Astrocyte of the hippocampus (primary cell): ENCODE measurements around the gene TMEM132A.
A peak's percentile ranks its signal among the peaks of the same experiment; 100 is the strongest.
"Not testable (repeated sequence)": the region's sequence is repeated elsewhere in the genome, so short reads cannot be mapped to it uniquely, and the experiment has no call there.

Experiments used
- DNase-seq: peaks from one replicate; pipeline ENCODE4 v3.0.0; 2011; ENCODE audit warnings: low read depth, low spot score

The TMEM132A gene

GRCh38 chr11:60954421-60954820 lies 30.2 kb downstream of the TMEM132A start:
- no peak for DNase-seq

- DNase-seq: no peak
These were observed 31.3 kb downstream of the TMEM132A start for GRCh38 chr11:60955571-60955970.

- no peak for DNase-seq
These were observed 32.9 kb downstream of the TMEM132A start for GRCh38 chr11:60957188-60957587.

- DNase-seq: no peak
These were observed 35.2 kb downstream of the TMEM132A start for GRCh38 chr11:60959431-60959830.

- DNase-seq: no peak
These were observed 36.1 kb downstream of the TMEM132A start for GRCh38 chr11:60960405-60960804.

- DNase-seq: no peak
These were observed 40.5 kb downstream of the TMEM132A start for GRCh38 chr11:60964801-60965200.

GRCh38 chr11:60966890-60967289 lies 42.6 kb downstream of the TMEM132A start:
- DNase-seq: no peak

- DNase-seq: no peak
These were observed 44.0 kb downstream of the TMEM132A start for GRCh38 chr11:60968223-60968622.

GRCh38 chr11:60970369-60970774 lies 46.1 kb downstream of the TMEM132A start:
- DNase-seq: peak; percentile 61

GRCh38 chr11:60970890-60971289 lies 46.6 kb downstream of the TMEM132A start:
- no peak for DNase-seq

GRCh38 chr11:60971520-60971919 lies 47.3 kb downstream of the TMEM132A start, which contains the start of gene CD6:
Gene CD6 (plus strand): TSS chr11:60971680. CDS start chr11:60971866, 186 bp downstream.
- no peak for DNase-seq

- no peak for DNase-seq
These were observed 48.1 kb downstream of the TMEM132A start for GRCh38 chr11:60972182-60973030.

GRCh38 chr11:60973699-60974098 lies 49.4 kb downstream of the TMEM132A start:
- no peak for DNase-seq

GRCh38 chr11:60974316-60974715 lies 50.1 kb downstream of the TMEM132A start:
- DNase-seq: not testable (repeated sequence)

- no peak for DNase-seq
These were observed 50.5 kb downstream of the TMEM132A start for GRCh38 chr11:60974726-60975125.

- DNase-seq: no peak
These were observed 53.0 kb downstream of the TMEM132A start for GRCh38 chr11:60977224-60977623.

- DNase-seq: no peak
These were observed 53.6 kb downstream of the TMEM132A start for GRCh38 chr11:60977836-60978235.

GRCh38 chr11:60978546-60979380 lies 54.5 kb downstream of the TMEM132A start:
- peak; percentile 11 for DNase-seq

- DNase-seq: no peak
These were observed 57.3 kb downstream of the TMEM132A start for GRCh38 chr11:60981515-60981914.

GRCh38 chr11:60982184-60982583 lies 57.9 kb downstream of the TMEM132A start:
- DNase-seq: no peak

GRCh38 chr11:60984149-60984548 lies 59.9 kb downstream of the TMEM132A start:
- DNase-seq: no peak

- no peak for DNase-seq
These were observed 60.4 kb downstream of the TMEM132A start for GRCh38 chr11:60984636-60985035.

GRCh38 chr11:60985501-60985900 lies 61.2 kb downstream of the TMEM132A start:
- no peak for DNase-seq
